22Rv1 (cell line): ENCODE measurements around the gene EPS8L3.

Experiments
- CTCF ChIP-seq: fragments of 450-650 bp; IDR thresholded peaks from 2 replicates; pipeline ENCODE4 v1.5.1; 2017; ENCODE audit warnings: mild to moderate bottlenecking
- ZFX ChIP-seq: fragments of 450-650 bp; IDR thresholded peaks from 2 replicates; pipeline ENCODE4 v1.6.1; 2017; ENCODE audit warnings: antibody characterized with exemption, borderline replicate concordance

DNA sequence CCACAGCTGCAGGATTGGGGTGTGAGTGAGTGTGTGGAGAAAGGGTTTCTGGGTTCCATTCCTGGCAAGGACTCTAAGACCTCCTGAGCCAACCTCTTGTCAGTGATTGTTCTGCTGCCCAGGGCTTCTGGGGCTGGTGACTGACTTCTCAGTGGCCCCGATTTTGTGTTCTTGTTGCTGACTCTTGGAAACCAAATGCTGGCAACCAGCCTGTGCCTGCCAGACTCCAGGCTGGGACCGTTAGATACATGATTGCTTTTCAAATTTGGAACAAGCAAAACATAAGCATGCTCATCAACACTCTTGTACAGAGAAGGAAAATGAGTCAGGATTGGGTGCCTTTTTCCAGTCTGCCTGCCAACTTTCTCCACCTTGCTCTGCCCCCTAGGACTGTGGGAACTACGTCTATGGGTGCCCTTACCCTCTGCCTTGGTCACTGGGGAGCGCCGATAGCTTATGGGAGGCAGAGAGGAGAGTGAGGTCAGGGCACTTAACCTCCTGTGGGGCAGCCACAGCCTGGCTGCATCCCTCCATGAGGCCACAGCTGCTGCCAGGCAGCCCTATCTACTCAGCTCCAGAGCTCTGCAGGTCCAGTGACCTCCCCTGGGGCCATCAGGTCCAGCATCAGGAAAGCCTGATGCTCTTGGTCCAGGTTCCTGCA, 39.3 kb upstream of the EPS8L3 start:
- TF ChIP-seq CTCF (no peak), ZFX (no peak)
